Testis (tissue), 2 donors: ENCODE measurements around the gene NUF2.
"Not testable (repeated sequence)": the region's sequence is repeated elsewhere in the genome, so short reads cannot be mapped to it uniquely, and the experiment has no call there.

Experiments used
- CTCF ChIP-seq, 3 experiments: fragments of 450-650 bp in 2 of 3; fragments of 200-600 bp in 1 of 3; sonication (generic) in 1 of 3; IDR thresholded peaks; one replicate each; pipeline ENCODE4 v1.5.1; 2016 to 2019; ENCODE audit warnings: antibody characterized with exemption in 3 of 3, mild to moderate bottlenecking in 2 of 3, moderate library complexity in 1 of 3
- POLR2A ChIP-seq: fragments of 450-650 bp; IDR thresholded peaks from one replicate; pipeline ENCODE4 v1.6.1; 2017; ENCODE audit warnings: antibody characterized with exemption, mild to moderate bottlenecking, moderate library complexity

GRCh38 chr1:163323339-163323738 is 1.6 kb downstream of the NUF2 start:
- TF ChIP-seq CTCF (IDR thresholded peaks at IDR 0.05); POLR2A: not testable (repeated sequence)
